ENCODE data around the gene REV3L.

GRCh38 chr6:111250791-111251354, 232.1 kb downstream of the REV3L start:
- TF ChIP-seq, protein P1, sequence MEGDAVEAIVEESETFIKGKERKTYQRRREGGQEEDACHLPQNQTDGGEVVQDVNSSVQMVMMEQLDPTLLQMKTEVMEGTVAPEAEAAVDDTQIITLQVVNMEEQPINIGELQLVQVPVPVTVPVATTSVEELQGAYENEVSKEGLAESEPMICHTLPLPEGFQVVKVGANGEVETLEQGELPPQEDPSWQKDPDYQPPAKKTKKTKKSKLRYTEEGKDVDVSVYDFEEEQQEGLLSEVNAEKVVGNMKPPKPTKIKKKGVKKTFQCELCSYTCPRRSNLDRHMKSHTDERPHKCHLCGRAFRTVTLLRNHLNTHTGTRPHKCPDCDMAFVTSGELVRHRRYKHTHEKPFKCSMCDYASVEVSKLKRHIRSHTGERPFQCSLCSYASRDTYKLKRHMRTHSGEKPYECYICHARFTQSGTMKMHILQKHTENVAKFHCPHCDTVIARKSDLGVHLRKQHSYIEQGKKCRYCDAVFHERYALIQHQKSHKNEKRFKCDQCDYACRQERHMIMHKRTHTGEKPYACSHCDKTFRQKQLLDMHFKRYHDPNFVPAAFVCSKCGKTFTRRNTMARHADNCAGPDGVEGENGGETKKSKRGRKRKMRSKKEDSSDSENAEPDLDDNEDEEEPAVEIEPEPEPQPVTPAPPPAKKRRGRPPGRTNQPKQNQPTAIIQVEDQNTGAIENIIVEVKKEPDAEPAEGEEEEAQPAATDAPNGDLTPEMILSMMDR (IDR thresholded peaks at IDR 0.05) = no peak
- TF ChIP-seq POLR2A (IDR thresholded peaks at IDR 0.05) = no peak

Data from adrenal gland (tissue), 5 donors.